ENCODE data around the gene EPG5.

DNA sequence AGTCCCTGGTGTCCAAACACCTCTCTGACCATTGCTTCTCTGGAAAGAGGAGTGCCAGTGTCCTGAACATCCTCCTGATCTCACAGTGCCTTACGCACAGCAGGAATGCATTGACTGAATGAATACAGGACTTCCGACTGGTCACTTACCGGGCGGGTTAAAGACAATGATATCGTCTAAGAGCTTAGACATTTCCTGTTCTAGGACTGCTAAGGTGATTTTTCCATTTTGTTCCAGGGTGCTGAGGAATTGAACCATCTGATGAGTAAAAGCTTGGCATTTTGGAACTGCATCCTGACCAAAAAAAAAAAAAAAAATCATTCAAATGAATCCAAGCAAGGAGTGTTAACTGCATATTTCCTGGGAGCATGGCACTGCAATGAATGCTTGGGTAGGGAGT lies 101.7 kb downstream of the EPG5 start:
- no peak for TF ChIP-seq CTCF (IDR thresholded peaks at IDR 0.05; ENCODE audit: low read length)
- no peak for TF ChIP-seq EZH2 (IDR thresholded peaks at IDR 0.05; ENCODE audit: borderline replicate concordance, low read length)

All from OCI-LY1 (cell line).